Measurements from ENCODE around the gene FHIT. TPM values are rescaled to one million over a fixed set of nuclear protein-coding genes. Genes with fewer than 3 reads are reported as not detected.

The FHIT gene
- total and polyA plus RNA-seq, 10 of the 15 experiments (the other 5 are each of a cell fraction or from before 2014, with no cell fraction given), result 4.2 to 14.9 (median 9.4) TPM

DNA sequence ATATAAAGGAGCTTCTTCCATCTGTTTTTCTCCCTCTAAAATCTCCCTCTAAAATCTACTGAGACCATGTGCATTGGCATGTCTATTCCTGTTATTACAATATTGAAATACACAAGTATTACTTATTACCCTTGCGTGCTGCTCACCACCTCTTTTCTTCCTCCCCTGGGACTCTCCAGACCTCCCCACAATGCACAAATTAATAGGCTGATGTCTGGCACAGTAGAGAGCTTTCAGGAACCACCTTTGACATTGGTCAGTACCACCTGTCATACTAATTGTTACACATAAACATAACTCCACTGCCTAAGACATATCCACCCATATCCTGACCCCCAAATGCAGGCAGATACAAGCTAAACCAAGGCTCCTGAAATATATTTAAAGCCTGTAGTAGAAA is 722.6 kb downstream of the FHIT start (continued):
- TF ChIP-seq ATF2 (IDR thresholded peaks at IDR 0.05; ENCODE audit: low read length) (no peak), PAX5 (IDR thresholded peaks at IDR 0.05; ENCODE audit: borderline replicate concordance, low read depth, low read length) (no peak), CHD1 (IDR thresholded peaks at IDR 0.05; ENCODE audit: low read depth, low read length) (no peak), EED (IDR thresholded peaks at IDR 0.05; ENCODE audit: low read depth) (no peak), REST (IDR thresholded peaks at IDR 0.05; ENCODE audit: low read depth, low read length) (no peak), WRNIP1 (IDR thresholded peaks at IDR 0.05; ENCODE audit: borderline replicate concordance, low read depth, low read length) (no peak), ZNF274 (IDR thresholded peaks at IDR 0.05; ENCODE audit: insufficient read depth, insufficient read length) (no peak), IRF5 (IDR thresholded peaks at IDR 0.05; ENCODE audit: borderline replicate concordance) (no peak), SMAD1 (IDR thresholded peaks at IDR 0.05; ENCODE audit: low read depth, partially characterized antibody) (no peak), EGR1 (IDR thresholded peaks at IDR 0.05; ENCODE audit: borderline replicate concordance in 1 of 2, low read depth in 2 of 2, low read length in 2 of 2) (no peak), MYB (IDR thresholded peaks at IDR 0.05; ENCODE audit: borderline replicate concordance, low read depth, low read length) (no peak), KDM1A (IDR thresholded peaks at IDR 0.05; ENCODE audit: borderline replicate concordance) (no peak), FOXM1 (IDR thresholded peaks at IDR 0.05; ENCODE audit: low read depth, low read length) (no peak), ZBED1 (IDR thresholded peaks at IDR 0.05; ENCODE audit: borderline replicate concordance) (no peak), ZZZ3 (IDR thresholded peaks at IDR 0.05; ENCODE audit: control insufficient read depth, insufficient read length, low read depth) (no peak), NR2C2 (IDR thresholded peaks at IDR 0.05; ENCODE audit: borderline replicate concordance, control insufficient read depth, insufficient read length, low read depth) (no peak), YY1 (IDR thresholded peaks at IDR 0.05; ENCODE audit: low read depth, low read length) (no peak), SRF (IDR thresholded peaks at IDR 0.05; ENCODE audit: low read depth in 2 of 2, low read length in 2 of 2) (no peak)
- TF ChIP-seq, protein P1, sequence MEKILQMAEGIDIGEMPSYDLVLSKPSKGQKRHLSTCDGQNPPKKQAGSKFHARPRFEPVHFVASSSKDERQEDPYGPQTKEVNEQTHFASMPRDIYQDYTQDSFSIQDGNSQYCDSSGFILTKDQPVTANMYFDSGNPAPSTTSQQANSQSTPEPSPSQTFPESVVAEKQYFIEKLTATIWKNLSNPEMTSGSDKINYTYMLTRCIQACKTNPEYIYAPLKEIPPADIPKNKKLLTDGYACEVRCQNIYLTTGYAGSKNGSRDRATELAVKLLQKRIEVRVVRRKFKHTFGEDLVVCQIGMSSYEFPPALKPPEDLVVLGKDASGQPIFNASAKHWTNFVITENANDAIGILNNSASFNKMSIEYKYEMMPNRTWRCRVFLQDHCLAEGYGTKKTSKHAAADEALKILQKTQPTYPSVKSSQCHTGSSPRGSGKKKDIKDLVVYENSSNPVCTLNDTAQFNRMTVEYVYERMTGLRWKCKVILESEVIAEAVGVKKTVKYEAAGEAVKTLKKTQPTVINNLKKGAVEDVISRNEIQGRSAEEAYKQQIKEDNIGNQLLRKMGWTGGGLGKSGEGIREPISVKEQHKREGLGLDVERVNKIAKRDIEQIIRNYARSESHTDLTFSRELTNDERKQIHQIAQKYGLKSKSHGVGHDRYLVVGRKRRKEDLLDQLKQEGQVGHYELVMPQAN (conservative IDR thresholded peaks at IDR 0.05), result no peak
- TF ChIP-seq, protein P2, sequence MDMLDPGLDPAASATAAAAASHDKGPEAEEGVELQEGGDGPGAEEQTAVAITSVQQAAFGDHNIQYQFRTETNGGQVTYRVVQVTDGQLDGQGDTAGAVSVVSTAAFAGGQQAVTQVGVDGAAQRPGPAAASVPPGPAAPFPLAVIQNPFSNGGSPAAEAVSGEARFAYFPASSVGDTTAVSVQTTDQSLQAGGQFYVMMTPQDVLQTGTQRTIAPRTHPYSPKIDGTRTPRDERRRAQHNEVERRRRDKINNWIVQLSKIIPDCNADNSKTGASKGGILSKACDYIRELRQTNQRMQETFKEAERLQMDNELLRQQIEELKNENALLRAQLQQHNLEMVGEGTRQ (IDR thresholded peaks at IDR 0.05; ENCODE audit: borderline replicate concordance, low read depth, low read length), result no peak
- TF ChIP-seq, protein P3, sequence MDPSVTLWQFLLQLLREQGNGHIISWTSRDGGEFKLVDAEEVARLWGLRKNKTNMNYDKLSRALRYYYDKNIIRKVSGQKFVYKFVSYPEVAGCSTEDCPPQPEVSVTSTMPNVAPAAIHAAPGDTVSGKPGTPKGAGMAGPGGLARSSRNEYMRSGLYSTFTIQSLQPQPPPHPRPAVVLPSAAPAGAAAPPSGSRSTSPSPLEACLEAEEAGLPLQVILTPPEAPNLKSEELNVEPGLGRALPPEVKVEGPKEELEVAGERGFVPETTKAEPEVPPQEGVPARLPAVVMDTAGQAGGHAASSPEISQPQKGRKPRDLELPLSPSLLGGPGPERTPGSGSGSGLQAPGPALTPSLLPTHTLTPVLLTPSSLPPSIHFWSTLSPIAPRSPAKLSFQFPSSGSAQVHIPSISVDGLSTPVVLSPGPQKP (IDR thresholded peaks at IDR 0.05; ENCODE audit: low read depth, low read length), result no peak
